Measurements from ENCODE around the gene PFKP.

Gene PFKP

GRCh38 chr10:3069876-3070275 lies 2.5 kb downstream of the PFKP start:
- DNase-seq (ENCODE audit: low read depth): peak; percentile 15
- H3K4me3 ChIP-seq (ENCODE audit: low read depth, low read length): peak overlapping the region; percentile 47
- TF ChIP-seq CTCF (IDR thresholded peaks at IDR 0.05; ENCODE audit: low read depth, low read length): no peak
- no peak for TF ChIP-seq MAX (IDR thresholded peaks at IDR 0.05; ENCODE audit: low read depth, low read length)
- TF ChIP-seq MYC (IDR thresholded peaks at IDR 0.05; ENCODE audit: low read depth, low read length): no peak
- no peak for TF ChIP-seq POLR2A (IDR thresholded peaks at IDR 0.05; ENCODE audit: extremely low read depth, insufficient read length)

- no peak overlapping the region for H3K4me3 ChIP-seq (ENCODE audit: low read depth, low read length)
- peak; percentile 67 for DNase-seq (ENCODE audit: low read depth)
- no peak for TF ChIP-seq MYC (IDR thresholded peaks at IDR 0.05; ENCODE audit: low read depth, low read length)
- no peak for TF ChIP-seq MAX (IDR thresholded peaks at IDR 0.05; ENCODE audit: low read depth, low read length)
- TF ChIP-seq CTCF (IDR thresholded peaks at IDR 0.05; ENCODE audit: low read depth, low read length): no peak
- TF ChIP-seq POLR2A (IDR thresholded peaks at IDR 0.05; ENCODE audit: extremely low read depth, insufficient read length): no peak
Measured at GRCh38 chr10:3071405-3072198, 4.3 kb downstream of the PFKP start.

- TF ChIP-seq POLR2A (IDR thresholded peaks at IDR 0.05; ENCODE audit: extremely low read depth, insufficient read length): no peak
- TF ChIP-seq MYC (IDR thresholded peaks at IDR 0.05; ENCODE audit: low read depth, low read length): no peak
- no peak for TF ChIP-seq MAX (IDR thresholded peaks at IDR 0.05; ENCODE audit: low read depth, low read length)
- no peak for TF ChIP-seq CTCF (IDR thresholded peaks at IDR 0.05; ENCODE audit: low read depth, low read length)
- no peak for DNase-seq (ENCODE audit: low read depth)
- no peak overlapping the region for H3K4me3 ChIP-seq (ENCODE audit: low read depth, low read length)
Measured at GRCh38 chr10:3072641-3073360, 5.5 kb downstream of the PFKP start.

GRCh38 chr10:3074145-3074665 lies 6.9 kb downstream of the PFKP start:
- no peak overlapping the region for H3K4me3 ChIP-seq (ENCODE audit: low read depth, low read length)
- DNase-seq (ENCODE audit: low read depth): no peak
- TF ChIP-seq POLR2A (IDR thresholded peaks at IDR 0.05; ENCODE audit: extremely low read depth, insufficient read length): no peak
- TF ChIP-seq MYC (IDR thresholded peaks at IDR 0.05; ENCODE audit: low read depth, low read length): no peak
- TF ChIP-seq MAX (IDR thresholded peaks at IDR 0.05; ENCODE audit: low read depth, low read length): no peak
- no peak for TF ChIP-seq CTCF (IDR thresholded peaks at IDR 0.05; ENCODE audit: low read depth, low read length)

GRCh38 chr10:3074985-3075600 lies 7.7 kb downstream of the PFKP start:
- H3K4me3 ChIP-seq (ENCODE audit: low read depth, low read length): no peak overlapping the region
- no peak for TF ChIP-seq POLR2A (IDR thresholded peaks at IDR 0.05; ENCODE audit: extremely low read depth, insufficient read length)
- no peak for TF ChIP-seq MYC (IDR thresholded peaks at IDR 0.05; ENCODE audit: low read depth, low read length)
- TF ChIP-seq CTCF (IDR thresholded peaks at IDR 0.05; ENCODE audit: low read depth, low read length): no peak
- no peak for DNase-seq (ENCODE audit: low read depth)

Measured in NB4 (cell line).